Left ventricle myocardium superior (tissue), 1 donor: ENCODE results near the gene ADGRA1. TPM values are rescaled to one million over a fixed set of nuclear protein-coding genes. Genes with fewer than 3 reads are reported as not detected.
"Not testable (repeated sequence)": the region's sequence is repeated elsewhere in the genome, so short reads cannot be mapped to it uniquely, and the experiment has no call there.

ENCODE experiments used
- ATAC-seq: fragments of 200-7000 bp; cut with Tn5 transposase; one replicate; pipeline ENCODE4 v1.9.1; 2020; ENCODE audit warnings: mild to moderate bottlenecking, moderate library complexity
- DNase-seq: peaks from one replicate; pipeline ENCODE4 v3.0.0-alpha.2; 2020
- intact Hi-C: fragments of 100-400 bp; cut with micrococcal nuclease; formaldehyde crosslinking; loops from one replicate; pipeline ENCODE4 v1.11.0; 2022
- total RNA-seq: library from RNA; stranded (reverse); fragmentation: NEBNext Ultra II Directional; extraction: Animal tissue kit (Norgen Biotek cat#: 25700); gene quantifications from one replicate; pipeline ENCODE4 v1.2.1, GENCODE V29; 2021
- donor health status: DM: no; HTN: yes; CAD: no; lungs with severe emphysema.

ADGRA1 gene
- total RNA-seq, 1 donor from 2014 or later = not detected

GRCh38 chr10:133053527-133054133 lies 34.1 kb upstream of the ADGRA1 start:
- ATAC-seq, intact Hi-C loops, DNase-seq: not testable (repeated sequence)

DNA sequence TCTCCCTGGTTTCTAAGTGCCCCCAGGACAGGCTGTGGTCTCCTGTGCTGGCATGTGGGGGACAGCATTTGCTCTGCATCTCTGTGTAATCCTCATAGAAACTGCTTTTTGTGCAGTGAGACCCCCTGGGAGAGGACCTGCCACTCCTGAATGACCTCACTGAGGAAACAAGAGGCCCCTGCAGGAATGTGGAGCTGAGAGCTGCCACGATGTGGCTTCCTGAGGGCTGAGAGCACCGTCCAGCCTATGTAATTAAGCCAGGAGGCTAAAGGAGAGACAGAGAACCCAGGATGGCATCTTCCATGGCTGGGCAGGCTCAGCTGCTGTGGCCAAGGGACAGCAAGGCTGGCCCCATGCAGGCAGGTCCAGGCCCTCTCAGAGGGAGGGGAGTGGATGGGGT lies 32.3 kb upstream of the ADGRA1 start:
- DNase-seq (no peak), ATAC-seq (no peak)
- intact Hi-C loops = no loop called here

DNA sequence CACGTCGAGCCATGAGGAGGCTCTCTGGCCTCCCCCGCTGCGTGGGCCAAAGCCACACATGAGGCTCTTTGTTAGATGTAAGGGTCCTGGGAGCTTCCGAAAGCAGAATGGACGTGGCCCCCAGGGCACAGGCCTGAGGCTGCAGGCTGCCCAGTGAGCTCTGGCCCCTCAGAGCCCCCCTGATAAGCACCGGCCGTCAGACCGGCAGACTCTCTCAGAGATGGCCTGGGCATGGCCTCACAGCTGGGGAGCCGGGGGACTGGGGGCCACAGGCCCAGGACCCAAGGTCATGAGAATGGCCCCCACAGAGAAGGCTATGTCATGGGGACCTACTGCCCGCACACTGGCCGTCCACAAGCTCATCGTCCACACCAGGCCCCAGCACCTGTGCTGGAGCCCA lies 31.7 kb upstream of the ADGRA1 start:
- ATAC-seq (no peak), DNase-seq (peak; percentile 17)
- intact Hi-C loops = no loop called here

GRCh38 chr10:133056651-133057178 lies 31.0 kb upstream of the ADGRA1 start:
- intact Hi-C loops = no loop called here
- peak; percentile 22 for DNase-seq

DNA sequence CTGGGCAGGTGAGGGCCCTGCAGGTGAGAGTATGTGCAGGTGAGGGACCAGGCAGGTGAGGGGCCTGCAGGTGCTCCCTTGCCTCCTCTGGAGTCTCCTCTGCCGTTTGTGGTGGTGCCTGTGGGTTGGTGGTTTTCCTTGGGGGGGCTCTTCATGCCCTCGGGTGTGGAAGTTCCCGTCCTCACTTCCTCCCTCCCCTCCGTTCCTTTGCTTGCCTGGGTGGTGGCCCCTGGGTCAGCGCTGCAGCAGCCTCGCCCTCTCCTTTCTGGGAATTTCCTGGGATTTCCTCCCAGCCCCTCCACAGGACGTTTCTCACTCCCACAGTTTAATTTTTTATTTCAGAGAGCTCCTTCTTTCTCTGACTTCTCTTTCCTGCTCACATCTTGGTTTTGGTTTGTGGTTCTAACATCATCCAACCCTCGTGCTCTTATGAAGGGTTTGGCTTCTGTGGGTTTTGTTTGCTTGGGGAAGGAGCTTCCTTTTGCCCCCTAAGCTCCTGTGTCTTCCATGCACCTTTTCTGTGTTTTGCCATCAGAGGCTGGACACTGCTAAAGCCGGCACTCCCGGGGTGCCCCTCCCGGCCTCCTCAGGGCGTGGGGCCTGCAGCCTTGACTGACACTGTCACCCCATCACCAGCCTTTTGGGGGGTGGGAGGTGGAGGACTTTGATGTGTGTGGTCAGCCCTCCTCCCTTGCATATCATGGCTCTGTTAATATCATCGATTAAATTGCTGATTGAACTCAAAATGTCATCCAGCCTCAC lies 29.2 kb upstream of the ADGRA1 start:
- peak; percentile 15 for DNase-seq
- no peak for ATAC-seq
- intact Hi-C loops = no loop called here

More at GRCh38 chr10:133056651-133057178, 31.0 kb upstream of the ADGRA1 start:
- no peak for ATAC-seq

DNA sequence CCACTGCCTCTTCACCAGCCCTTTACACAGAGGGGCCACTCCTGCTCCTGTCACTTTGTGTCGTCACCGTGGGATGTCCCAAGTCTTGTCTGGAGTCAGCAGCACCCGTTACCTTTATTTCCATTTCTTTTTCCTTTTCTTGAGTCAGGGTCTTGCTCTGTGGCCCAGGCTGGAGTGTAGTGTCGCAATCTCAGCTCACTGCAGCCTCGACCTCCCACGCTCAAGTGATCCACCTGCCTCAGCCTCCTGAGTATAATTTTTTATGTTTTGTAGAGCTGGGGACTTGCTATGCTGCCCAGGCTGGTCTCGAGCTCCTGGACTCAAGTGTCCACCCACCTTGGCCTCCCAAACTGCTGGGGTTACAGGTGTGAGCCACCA lies 28.6 kb upstream of the ADGRA1 start:
- intact Hi-C loops = no loop called here
- ATAC-seq = no peak
- DNase-seq = peak; percentile 11

DNA sequence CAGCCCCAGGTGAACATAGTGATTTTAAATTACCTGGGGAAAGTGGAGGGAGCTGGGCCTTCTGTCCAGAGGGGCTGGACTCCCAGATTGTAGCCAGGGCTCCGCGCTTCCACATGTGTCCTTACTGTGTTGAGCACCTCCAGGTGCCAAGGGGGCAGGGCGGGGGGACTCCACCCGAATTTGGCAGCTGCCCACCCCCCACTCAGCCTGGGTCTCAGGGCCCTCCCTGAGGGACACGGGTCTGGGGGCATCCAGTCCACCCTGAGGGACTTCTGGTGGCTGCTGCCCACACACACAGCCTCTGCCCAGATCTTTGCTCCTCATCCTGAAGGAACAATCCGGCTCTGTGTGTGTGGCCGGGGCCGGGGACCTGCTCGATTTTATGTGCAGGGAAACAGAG lies 28.2 kb upstream of the ADGRA1 start:
- DNase-seq (peak; percentile 19), ATAC-seq (no peak)
- intact Hi-C loops = no loop called here

- ATAC-seq (no peak), DNase-seq (no peak)
- intact Hi-C loops = no loop called here
These were observed 27.7 kb upstream of the ADGRA1 start for GRCh38 chr10:133060022-133060421.

GRCh38 chr10:133060466-133060865 lies 27.3 kb upstream of the ADGRA1 start:
- DNase-seq = no peak
- no peak for ATAC-seq

DNA sequence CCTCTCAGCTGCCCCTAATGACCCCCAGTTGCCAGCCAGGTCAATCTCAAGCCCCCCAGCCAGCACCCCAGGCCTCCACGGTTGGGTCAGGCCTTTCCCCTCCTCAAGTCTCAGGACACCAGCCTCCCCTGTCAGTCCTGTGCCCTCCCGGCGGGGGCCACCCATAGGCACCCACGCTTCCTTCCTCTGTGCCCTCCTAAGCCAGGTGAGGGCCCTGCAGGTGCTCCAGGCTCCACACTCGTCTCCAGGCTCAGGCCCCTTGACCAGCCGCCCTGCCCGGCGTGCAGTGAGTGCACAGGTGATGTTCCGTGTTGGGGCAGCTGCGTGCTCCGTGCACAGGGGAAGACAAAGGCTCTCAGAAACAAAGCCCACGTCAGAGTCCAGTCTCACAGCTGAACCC lies 26.8 kb upstream of the ADGRA1 start:
- DNase-seq = no peak
- intact Hi-C loops = no loop called here
- ATAC-seq = no peak

More at GRCh38 chr10:133060466-133060865, 27.3 kb upstream of the ADGRA1 start:
- intact Hi-C loops = no loop called here

- intact Hi-C loops = no loop called here
- ATAC-seq = no peak
- DNase-seq = no peak
These were observed 26.3 kb upstream of the ADGRA1 start for GRCh38 chr10:133061296-133062038.

GRCh38 chr10:133062085-133062484 lies 25.6 kb upstream of the ADGRA1 start:
- ATAC-seq (no peak), DNase-seq (no peak)
- intact Hi-C loops = no loop called here

DNA sequence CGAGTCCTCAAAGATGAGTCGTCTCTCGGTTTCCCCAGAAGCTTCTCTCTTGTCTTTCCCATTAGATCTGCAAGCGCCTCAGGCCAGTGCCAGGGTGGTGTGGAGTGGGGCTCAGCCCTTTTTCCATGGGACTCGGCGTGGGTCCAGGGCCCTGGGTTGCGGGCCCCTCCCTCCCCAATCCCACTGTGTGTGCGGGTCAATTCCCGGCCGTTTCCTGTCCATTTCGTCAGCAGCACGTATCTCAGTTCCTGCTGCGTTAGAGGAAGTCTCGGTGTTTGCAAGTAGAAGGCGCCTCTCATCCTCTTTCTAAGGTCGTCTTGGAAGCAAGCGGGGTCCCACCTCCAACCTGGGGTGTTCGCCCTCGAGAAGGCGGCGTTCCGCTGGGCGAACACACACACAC lies 25.1 kb upstream of the ADGRA1 start:
- DNase-seq (no peak), ATAC-seq (no peak)
- intact Hi-C loops = no loop called here

- ATAC-seq (no peak), DNase-seq (no peak)
- intact Hi-C loops = no loop called here
These were observed 20.3 kb upstream of the ADGRA1 start for GRCh38 chr10:133067149-133068105.

DNA sequence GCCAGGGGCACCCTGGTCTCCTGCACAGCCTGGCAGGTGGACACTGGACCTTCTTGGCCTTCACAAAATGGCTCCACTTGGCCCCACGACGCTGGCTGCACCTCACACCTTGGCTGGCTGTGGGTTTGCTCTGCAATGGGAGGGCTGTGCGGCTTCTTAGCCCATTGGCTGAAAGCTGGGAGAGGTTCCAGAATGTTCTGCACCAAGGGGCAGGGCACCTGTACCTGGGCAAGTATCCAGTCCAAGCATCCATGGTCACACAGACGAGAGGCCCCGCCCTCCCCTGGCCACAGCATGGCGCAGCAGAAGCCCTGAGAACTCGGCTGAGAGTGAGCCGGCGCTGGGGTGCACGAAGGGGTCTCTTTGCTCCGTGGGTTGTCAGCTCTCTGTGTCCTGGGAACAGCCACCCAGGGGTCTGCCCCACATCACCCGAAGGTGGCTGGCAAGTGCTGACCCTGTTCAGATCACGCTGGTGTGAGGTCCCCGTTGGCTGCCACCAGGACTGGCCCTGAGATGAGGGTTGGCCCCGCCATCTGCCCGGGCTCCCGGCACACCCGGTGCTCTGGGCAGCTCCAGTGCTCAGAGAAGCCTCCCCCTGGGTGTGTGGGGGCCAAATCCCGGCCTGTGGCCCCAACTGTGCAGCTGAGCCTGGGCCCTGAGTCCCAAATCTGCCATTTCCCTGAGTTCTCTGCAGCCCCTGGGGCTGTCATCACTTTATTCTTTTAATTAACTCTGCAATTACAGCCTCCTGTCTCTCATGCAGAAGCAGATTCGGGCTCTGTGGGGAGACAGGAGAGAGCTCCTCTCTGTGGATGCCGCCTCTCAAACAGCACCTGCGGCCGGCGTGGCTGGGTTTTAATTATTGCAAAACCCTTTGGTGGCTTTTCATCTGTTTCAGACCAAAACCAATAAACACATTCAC lies 19.4 kb upstream of the ADGRA1 start:
- no peak for DNase-seq
- no peak for ATAC-seq
- intact Hi-C loops = no loop called here

DNA sequence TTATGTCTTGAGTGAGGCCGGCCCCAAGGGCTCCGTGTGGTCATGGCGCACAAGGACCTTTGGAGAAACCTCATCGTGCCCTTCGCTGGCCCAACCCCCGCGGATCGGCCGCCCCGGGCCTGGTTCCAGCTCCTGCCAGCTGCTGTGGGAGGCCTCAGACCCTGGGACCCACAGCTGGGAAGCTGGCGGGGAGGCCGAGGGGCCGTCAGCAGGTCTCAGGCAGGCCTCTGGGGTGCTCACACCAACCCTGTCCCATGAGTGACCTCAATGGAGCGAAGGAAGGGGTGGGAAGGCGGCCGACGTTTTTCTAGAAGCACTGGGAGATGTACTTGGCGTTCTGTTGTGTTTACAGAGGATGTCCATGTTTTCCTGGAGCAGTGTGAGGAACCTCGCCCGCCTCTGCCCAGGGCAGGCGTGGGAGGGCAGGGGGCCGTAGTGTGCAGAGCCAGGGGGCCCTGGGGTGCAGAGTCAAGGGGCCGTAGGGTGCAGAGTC lies 18.6 kb upstream of the ADGRA1 start:
- intact Hi-C loops = no loop called here
- ATAC-seq = no peak
- DNase-seq = no peak

- DNase-seq (no peak), ATAC-seq (no peak)
- intact Hi-C loops = no loop called here
These were observed 17.3 kb upstream of the ADGRA1 start for GRCh38 chr10:133070405-133070804.

- intact Hi-C loops = no loop called here
- no peak for DNase-seq
- ATAC-seq = no peak
These were observed 16.9 kb upstream of the ADGRA1 start for GRCh38 chr10:133070810-133071209.
